ENCODE results near the gene ABCA7.

Gene ABCA7

GRCh38 chr19:1101337-1101698 is 61.4 kb downstream of the ABCA7 start:
- Histone ChIP-seq H3K9ac (no peak overlapping the region), H3K4me3 (IDR thresholded peaks at IDR 0.05; ENCODE audit: insufficient read depth, low read depth, low read length) (no peak overlapping the region), H3K79me2 (ENCODE audit: insufficient read depth, low read depth) (no peaks in the 10 kb centered on the region), H3K4me2 (no peak overlapping the region), H2AFZ (ENCODE audit: low read depth) (no peak overlapping the region), H3K36me3 (ENCODE audit: insufficient read depth) (no peaks in the 10 kb centered on the region), H3K27me3 (ENCODE audit: insufficient read depth, low read depth) (no peaks in the 10 kb centered on the region), H3K4me1 (ENCODE audit: low read depth, poor library complexity, severe bottlenecking) (peaks cover 29% of the 10 kb centered on the region), H3K27ac (no peak overlapping the region), H4K20me1 (ENCODE audit: insufficient read depth) (no peaks in the 10 kb centered on the region)
- no peak for TF ChIP-seq CTCF (conservative IDR thresholded peaks at IDR 0.05; ENCODE audit: low read depth, low read length)

- Histone ChIP-seq H3K4me1 (ENCODE audit: low read depth, poor library complexity, severe bottlenecking) (peaks cover 29% of the 10 kb centered on the region), H3K36me3 (ENCODE audit: insufficient read depth) (no peaks in the 10 kb centered on the region), H3K27ac (peak overlapping the region; percentile 48; the same call in 1 of the 2 replicates), H4K20me1 (ENCODE audit: insufficient read depth) (no peaks in the 10 kb centered on the region), H3K9ac (no peak overlapping the region), H3K4me2 (peak overlapping the region; percentile 71), H3K27me3 (ENCODE audit: insufficient read depth, low read depth) (no peaks in the 10 kb centered on the region), H3K4me3 (IDR thresholded peaks at IDR 0.05; ENCODE audit: insufficient read depth, low read depth, low read length) (no peak overlapping the region), H3K79me2 (ENCODE audit: insufficient read depth, low read depth) (no peaks in the 10 kb centered on the region), H2AFZ (ENCODE audit: low read depth) (peak overlapping the region; percentile 31; the same call in 1 of the 2 replicates)
- TF ChIP-seq CTCF (conservative IDR thresholded peaks at IDR 0.05; ENCODE audit: low read depth, low read length), result no peak
Observed at GRCh38 chr19:1102407-1103131, 62.7 kb downstream of the ABCA7 start.

GRCh38 chr19:1103132-1103707 is 63.3 kb downstream of the ABCA7 start:
- Histone ChIP-seq H3K27me3 (ENCODE audit: insufficient read depth, low read depth) (no peaks in the 10 kb centered on the region), H2AFZ (ENCODE audit: low read depth) (0 out of 2 replicates have a peak overlapping the region, but pooled peaks have one; percentile 31), H3K27ac (peak overlapping the region; percentile 48; the same call in 1 of the 2 replicates), H3K4me1 (ENCODE audit: low read depth, poor library complexity, severe bottlenecking) (peaks cover 29% of the 10 kb centered on the region), H3K36me3 (ENCODE audit: insufficient read depth) (no peaks in the 10 kb centered on the region), H3K79me2 (ENCODE audit: insufficient read depth, low read depth) (no peaks in the 10 kb centered on the region), H4K20me1 (ENCODE audit: insufficient read depth) (no peaks in the 10 kb centered on the region), H3K4me2 (peak overlapping the region; percentile 71), H3K9ac (no peak overlapping the region), H3K4me3 (IDR thresholded peaks at IDR 0.05; ENCODE audit: insufficient read depth, low read depth, low read length) (no peak overlapping the region)
- TF ChIP-seq CTCF (conservative IDR thresholded peaks at IDR 0.05; ENCODE audit: low read depth, low read length), result no peak

DNA sequence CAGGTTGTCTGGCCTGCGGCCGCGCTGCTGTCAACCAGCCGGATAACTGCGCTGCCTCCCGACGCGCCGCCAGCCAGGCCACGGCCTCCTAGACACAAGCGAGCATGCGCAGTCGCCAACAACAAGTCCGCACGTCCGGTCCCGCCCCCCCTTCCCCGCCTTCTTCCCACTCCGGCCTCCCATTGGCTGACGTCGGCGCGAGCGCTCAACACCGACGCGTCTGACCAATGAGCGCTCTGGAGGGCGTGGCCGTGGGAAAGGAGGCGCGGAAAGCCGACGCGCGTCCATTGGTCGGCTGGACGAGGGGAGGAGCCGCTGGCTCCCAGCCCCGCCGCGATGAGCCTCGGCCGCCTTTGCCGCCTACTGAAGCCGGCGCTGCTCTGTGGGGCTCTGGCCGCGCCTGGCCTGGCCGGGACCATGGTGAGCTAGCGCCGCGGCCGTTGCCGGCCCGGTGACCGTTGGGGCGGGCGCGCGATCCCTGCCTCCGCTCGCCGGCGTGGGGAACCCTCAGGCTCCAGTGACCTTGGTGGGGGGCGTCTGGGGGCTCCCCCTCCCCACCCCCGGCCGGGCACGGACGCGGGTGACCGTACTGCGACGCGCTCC is 63.9 kb downstream of the ABCA7 start, which contains the start of gene GPX4:
Gene GPX4, plus strand, starts transcription at position 287 of the 603 bp plus-strand sequence. Its CDS starts 50 bp downstream, at position 337.
- peaks cover 29% of the 10 kb centered on the region for H3K4me1 ChIP-seq (ENCODE audit: low read depth, poor library complexity, severe bottlenecking)
- no peaks in the 10 kb centered on the region for H4K20me1 ChIP-seq (ENCODE audit: insufficient read depth)
- H3K27ac ChIP-seq, result peak within 1 kb of the TSS; percentile 85
- H3K4me2 ChIP-seq, result peak within 1 kb of the TSS; percentile 71
- H3K4me3 ChIP-seq (IDR thresholded peaks at IDR 0.05; ENCODE audit: insufficient read depth, low read depth, low read length), result no peak within 1 kb of the TSS
- TF ChIP-seq CTCF (conservative IDR thresholded peaks at IDR 0.05; ENCODE audit: low read depth, low read length), result no peak
- no peaks in the 10 kb centered on the region for H3K27me3 ChIP-seq (ENCODE audit: insufficient read depth, low read depth)
- no peaks in the 10 kb centered on the region for H3K36me3 ChIP-seq (ENCODE audit: insufficient read depth)
- H3K9ac ChIP-seq, result peak within 1 kb of the TSS; percentile 69
- peak within 1 kb of the TSS; percentile 44; the same call in 1 of the 2 replicates for H2AFZ ChIP-seq (ENCODE audit: low read depth)
- H3K79me2 ChIP-seq (ENCODE audit: insufficient read depth, low read depth), result no peaks in the 10 kb centered on the region

All from KMS-11 (cell line).